Smooth muscle cell (in vitro differentiated cells): Measurements from ENCODE around the gene ITPA. TPM values are rescaled to one million over a fixed set of nuclear protein-coding genes. Genes with fewer than 3 reads are reported as not detected.

ENCODE experiments used
- DNase-seq: peaks from one replicate; lab custom pipeline; 2025; ENCODE audit not compliant: unreplicated experiment; lab: John Stamatoyannopoulos, UW
- H2AFZ ChIP-seq: fragments of 200-600 bp; sonication (generic); 2 replicates; pipeline ENCODE4 v1.6.0; 2016; ENCODE audit warnings: antibody characterized with exemption, low read depth, mild to moderate bottlenecking
- H3F3A ChIP-seq: fragments of 200-600 bp; sonication (generic); 2 replicates; pipeline ENCODE4 v1.6.0; 2017; ENCODE audit warnings: antibody characterized with exemption, low read depth
- H3K27ac ChIP-seq: fragments of 200-600 bp; sonication (generic); 2 replicates; pipeline ENCODE4 v1.5.1; 2016; ENCODE audit warnings: low read depth, mild to moderate bottlenecking
- H3K27me3 ChIP-seq: fragments of 200-600 bp; sonication (generic); 2 replicates; pipeline ENCODE4 v1.6.1; 2016; ENCODE audit warnings: low read depth, mild to moderate bottlenecking
- H3K36me3 ChIP-seq: fragments of 200-600 bp; sonication (generic); 2 replicates; pipeline ENCODE4 v1.5.1; 2016; ENCODE audit warnings: low read depth
- H3K4me1 ChIP-seq: fragments of 200-600 bp; sonication (generic); 2 replicates; pipeline ENCODE4 v1.5.1; 2016; ENCODE audit warnings: low read depth
- H3K4me2 ChIP-seq: fragments of 200-600 bp; sonication (generic); 2 replicates; pipeline ENCODE4 v1.6.0; 2016; ENCODE audit warnings: mild to moderate bottlenecking
- H3K4me3 ChIP-seq: fragments of 200-600 bp; sonication (generic); 2 replicates; pipeline ENCODE4 v1.5.1; 2016; ENCODE audit warnings: mild to moderate bottlenecking
- H3K79me2 ChIP-seq: fragments of 200-600 bp; sonication (generic); 2 replicates; pipeline ENCODE4 v1.6.0; 2016; ENCODE audit warnings: low read depth, mild to moderate bottlenecking
- H3K9ac ChIP-seq: fragments of 200-600 bp; sonication (generic); 2 replicates; pipeline ENCODE4 v1.6.0; 2016; ENCODE audit warnings: low read depth
- H3K9me3 ChIP-seq: fragments of 200-600 bp; sonication (generic); replicated peaks from 2 replicates; pipeline ENCODE4 v1.5.1; 2016; ENCODE audit warnings: low read depth
- H4K20me1 ChIP-seq: fragments of 200-600 bp; sonication (generic); 2 replicates; pipeline ENCODE4 v1.6.0; 2016; ENCODE audit warnings: low read depth
- whole genome bisulfite sequencing: methylation state at CpG from one replicate; pipeline ENCODE4 v1.1.7; 2016; ENCODE audit warnings: low lambda C conversion rate; 5-methylcytosine and 5-hydroxymethylcytosine counted together
- polyA plus RNA-seq: library from polyadenylated mRNA; unstranded; fragments of >200 nt; fragmentation: Nextera tagmentation; extraction: Ambion mirVana; gene quantifications from 2 replicates; pipeline ENCODE4 v1.2.1, GENCODE V29; 2016
- total RNA-seq: library from RNA; depleted of rRNA; stranded (reverse); fragments of >200 nt; gene quantifications from 2 replicates; pipeline ENCODE4 v1.2.3, GENCODE V29; 2014
- TF ChIP-seq, protein P1 (sequence below): fragments of 200-600 bp; sonication (generic); IDR thresholded peaks from 2 replicates; pipeline ENCODE4 v1.5.1; 2017; ENCODE audit warnings: borderline replicate concordance, mild to moderate bottlenecking, antibody characterized with exemption; ENCODE audit not compliant: insufficient read depth, poor library complexity, severe bottlenecking

ITPA gene
- total and polyA plus RNA-seq, 2 experiments from 2014 or later, result 20.4 to 51.6 TPM

DNA sequence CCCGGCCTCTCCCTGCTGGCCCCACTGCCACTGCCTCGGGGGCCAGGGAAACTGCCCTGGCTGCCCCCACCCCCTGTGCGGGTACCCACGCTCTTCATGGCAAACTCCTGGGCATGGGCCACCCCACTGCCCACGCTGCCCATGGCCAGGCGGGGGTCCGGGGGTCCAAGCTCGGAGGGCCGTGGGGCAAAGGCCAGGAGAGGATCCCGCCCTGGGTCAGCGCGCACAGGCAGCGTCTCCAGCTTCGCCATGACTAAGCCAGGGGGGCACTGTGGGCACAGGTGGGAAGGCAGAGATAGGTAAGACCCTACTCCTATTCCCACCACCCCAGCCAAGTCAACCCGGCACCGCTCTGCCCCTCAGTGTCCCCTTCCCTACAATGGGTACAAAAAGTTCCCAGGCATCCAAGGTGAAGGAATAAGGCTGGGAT lies 42.4 kb upstream of the ITPA start:
- Histone ChIP-seq H3K27ac (no peak overlapping the region), H3K4me2 (no peak overlapping the region), H3K9me3 (no peaks in the 10 kb centered on the region), H3K79me2 (no peaks in the 10 kb centered on the region), H4K20me1 (no peaks in the 10 kb centered on the region), H3K9ac (no peak overlapping the region), H3K4me3 (no peak overlapping the region), H3K36me3 (no peaks in the 10 kb centered on the region), H2AFZ (no peak overlapping the region), H3K27me3 (peaks cover 19% of the 10 kb centered on the region), H3F3A (no peaks in the 10 kb centered on the region), H3K4me1 (peaks cover 9% of the 10 kb centered on the region)
- 99% methylated on average over 8 of the region's 16 CpGs for WGBS
- DNase-seq, result no peak
- TF ChIP-seq, protein P1, sequence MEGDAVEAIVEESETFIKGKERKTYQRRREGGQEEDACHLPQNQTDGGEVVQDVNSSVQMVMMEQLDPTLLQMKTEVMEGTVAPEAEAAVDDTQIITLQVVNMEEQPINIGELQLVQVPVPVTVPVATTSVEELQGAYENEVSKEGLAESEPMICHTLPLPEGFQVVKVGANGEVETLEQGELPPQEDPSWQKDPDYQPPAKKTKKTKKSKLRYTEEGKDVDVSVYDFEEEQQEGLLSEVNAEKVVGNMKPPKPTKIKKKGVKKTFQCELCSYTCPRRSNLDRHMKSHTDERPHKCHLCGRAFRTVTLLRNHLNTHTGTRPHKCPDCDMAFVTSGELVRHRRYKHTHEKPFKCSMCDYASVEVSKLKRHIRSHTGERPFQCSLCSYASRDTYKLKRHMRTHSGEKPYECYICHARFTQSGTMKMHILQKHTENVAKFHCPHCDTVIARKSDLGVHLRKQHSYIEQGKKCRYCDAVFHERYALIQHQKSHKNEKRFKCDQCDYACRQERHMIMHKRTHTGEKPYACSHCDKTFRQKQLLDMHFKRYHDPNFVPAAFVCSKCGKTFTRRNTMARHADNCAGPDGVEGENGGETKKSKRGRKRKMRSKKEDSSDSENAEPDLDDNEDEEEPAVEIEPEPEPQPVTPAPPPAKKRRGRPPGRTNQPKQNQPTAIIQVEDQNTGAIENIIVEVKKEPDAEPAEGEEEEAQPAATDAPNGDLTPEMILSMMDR, result no peak

DNA sequence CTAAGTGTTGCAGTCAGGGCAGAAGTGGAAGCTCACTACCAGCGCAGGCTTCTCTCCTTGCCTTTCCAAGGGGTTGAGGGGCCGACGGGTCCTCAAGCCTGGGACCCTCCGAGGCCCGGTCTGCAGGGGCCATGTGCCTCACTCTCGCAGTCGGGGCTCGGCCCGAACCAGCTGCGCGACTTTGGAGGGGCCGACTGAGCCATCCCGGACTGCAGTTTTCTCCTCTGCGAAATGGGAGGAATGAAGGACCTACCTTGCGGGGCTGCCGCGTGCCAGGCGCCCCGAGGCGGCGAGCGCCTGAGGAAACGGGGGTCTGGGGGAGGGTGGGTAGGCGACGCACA lies 41.6 kb upstream of the ITPA start:
- Histone ChIP-seq H2AFZ (no peak overlapping the region), H3K4me2 (peak overlapping the region; percentile 77), H3K36me3 (no peaks in the 10 kb centered on the region), H3K9me3 (no peaks in the 10 kb centered on the region), H3K27ac (no peak overlapping the region), H3K27me3 (peaks cover 19% of the 10 kb centered on the region), H4K20me1 (no peaks in the 10 kb centered on the region), H3K79me2 (no peaks in the 10 kb centered on the region), H3F3A (no peaks in the 10 kb centered on the region), H3K4me1 (peaks cover 12% of the 10 kb centered on the region), H3K9ac (no peak overlapping the region), H3K4me3 (peak overlapping the region; percentile 38)
- no peak for DNase-seq
- WGBS, result 63% methylated on average over 16 of the region's 25 CpGs
- TF ChIP-seq, protein P1, result no peak

DNA sequence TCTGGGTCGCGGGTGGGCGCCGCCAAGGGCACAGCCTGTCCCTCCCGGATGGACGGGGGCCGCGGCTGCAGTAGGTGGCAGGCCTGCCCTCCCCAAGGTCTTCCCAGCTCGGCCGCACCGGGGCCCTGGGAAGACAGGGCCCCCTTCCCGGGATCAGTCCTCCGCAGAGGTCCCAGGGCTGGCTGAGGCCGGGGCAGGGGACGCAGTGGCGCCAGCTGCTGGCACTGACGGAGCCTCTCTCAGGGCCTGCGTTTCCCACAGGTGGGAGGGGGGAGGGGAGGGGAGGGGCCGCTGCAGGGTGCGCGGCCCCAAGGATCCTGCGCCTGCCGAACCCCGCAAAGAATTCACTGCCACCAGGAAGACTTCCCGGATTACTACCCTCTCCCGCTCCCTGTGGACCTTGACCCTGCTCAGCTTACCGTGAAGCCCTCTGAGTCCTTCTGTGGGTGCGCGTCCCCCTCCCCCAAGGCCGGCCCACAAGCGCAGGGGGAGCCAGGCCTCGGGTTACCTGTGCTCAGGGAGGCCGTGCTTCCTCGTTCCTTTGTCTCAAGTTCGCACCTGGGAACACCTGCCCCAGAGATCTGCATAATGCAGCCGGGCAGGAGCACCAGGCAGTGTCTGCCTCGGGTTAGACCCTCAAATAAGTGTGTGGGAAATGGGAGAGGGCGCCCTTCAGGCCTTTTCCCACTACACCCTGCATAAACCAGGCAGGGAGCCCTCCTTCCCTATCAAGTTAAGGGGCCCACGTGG lies 41.0 kb upstream of the ITPA start:
- Histone ChIP-seq H3K79me2 (no peaks in the 10 kb centered on the region), H3K27me3 (peaks cover 19% of the 10 kb centered on the region), H3K4me2 (peak overlapping the region; percentile 77), H3K4me1 (peaks cover 13% of the 10 kb centered on the region), H3K4me3 (peak overlapping the region; percentile 38), H3K36me3 (no peaks in the 10 kb centered on the region), H3F3A (no peaks in the 10 kb centered on the region), H2AFZ (no peak overlapping the region), H3K27ac (no peak overlapping the region), H3K9me3 (no peaks in the 10 kb centered on the region), H4K20me1 (no peaks in the 10 kb centered on the region), H3K9ac (no peak overlapping the region)
- DNase-seq, result no peak
- TF ChIP-seq, protein P1, result no peak
- WGBS, result 11% methylated on average over 24 of the region's 39 CpGs
